DND-41 (cell line): Measurements from ENCODE around the gene BST1.

ENCODE experiments used
- CTCF ChIP-seq: IDR thresholded peaks from 2 replicates; pipeline ENCODE4 v1.5.1; 2012; ENCODE audit warnings: borderline replicate concordance, low read length, moderate library complexity, mild to moderate bottlenecking; ENCODE audit not compliant: poor library complexity, severe bottlenecking; ENCODE audit errors: extremely low read depth
- EZH2 ChIP-seq: IDR thresholded peaks from 3 replicates; pipeline ENCODE4 v1.6.1; 2012; ENCODE audit warnings: borderline replicate concordance, low read depth, mild to moderate bottlenecking, moderate library complexity, low read length, inconsistent platforms; ENCODE audit not compliant: severe bottlenecking

DNA sequence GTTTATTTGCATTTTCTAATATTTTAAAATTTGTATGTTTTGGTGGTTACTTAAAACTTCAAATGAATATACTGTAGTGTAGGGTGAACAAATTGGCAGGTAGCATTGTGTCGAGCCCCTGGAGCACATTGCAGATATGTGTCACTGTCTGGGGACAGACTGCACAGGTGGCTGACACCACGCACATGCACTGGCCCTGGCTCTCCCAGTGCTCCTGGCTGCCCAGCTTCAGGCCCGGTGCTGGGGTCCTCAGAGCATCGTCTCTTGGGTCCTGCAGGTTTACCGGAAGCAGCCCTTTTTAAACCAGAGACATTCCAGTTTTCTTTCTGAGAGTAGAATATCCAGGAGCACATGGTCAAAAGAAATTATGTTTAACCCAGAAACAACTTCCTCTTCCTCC is 15.6 kb downstream of the BST1 start:
- no peak for TF ChIP-seq CTCF
- TF ChIP-seq EZH2, result no peak
